PC-3 (cell line): ENCODE data around the gene LRRC28. TPM values are rescaled to one million over a fixed set of nuclear protein-coding genes. Genes with fewer than 3 reads are reported as not detected.

ENCODE experiments used
- ATAC-seq: fragments of 200-7000 bp; cut with Tn5 transposase; 2 replicates; pipeline ENCODE4 v1.9.1; 2020; ENCODE audit warnings: mild to moderate bottlenecking, moderate library complexity
- BruUV-seq: library from RNA; stranded (reverse); fragments of 400-500 nt; replicated peaks from 2 replicates; lab custom pipeline; 2021; lab: Mats Ljungman, UMichigan
- CTCF ChIA-PET: fragments of 300-600 bp; sonication (Branson Sonifier 250); formaldehyde crosslinking; loops from one replicate; lab custom pipeline; 2022; ENCODE audit warnings: antibody characterized with exemption; lab: Charles Lee
- POLR2A ChIA-PET: fragments of 300-600 bp; sonication (Branson Sonifier 250); formaldehyde crosslinking; loops from one replicate; lab custom pipeline; 2022; ENCODE audit warnings: antibody characterized with exemption; ENCODE audit not compliant: unreplicated experiment; lab: Charles Lee
- DNase-seq: peaks from one replicate; pipeline ENCODE4 v3.0.0-alpha.2; 2015
- H2AFZ ChIP-seq: fragments of 300-600 bp; sonication (generic); 2 replicates; pipeline ENCODE4 v1.6.0; 2016; ENCODE audit warnings: antibody characterized with exemption, low read length
- H3F3A ChIP-seq: fragments of 300-600 bp; sonication (generic); one replicate; pipeline ENCODE4 v1.6.0; 2017; ENCODE audit warnings: antibody characterized with exemption, low read length, control low read depth, mild to moderate bottlenecking; ENCODE audit not compliant: unreplicated experiment
- H3K27ac ChIP-seq: fragments of 300-600 bp; sonication (generic); 2 replicates; pipeline ENCODE4 v1.5.1; 2016; ENCODE audit warnings: mild to moderate bottlenecking, low read length
- H3K27me3 ChIP-seq: fragments of 300-600 bp; sonication (generic); 2 replicates; pipeline ENCODE4 v1.6.1; 2016; ENCODE audit warnings: low read length, mixed read lengths
- H3K36me3 ChIP-seq: fragments of 300-600 bp; sonication (generic); 2 replicates; pipeline ENCODE4 v1.6.1; 2016; ENCODE audit warnings: low read depth, mixed run types, low read length, mixed read lengths
- H3K4me1 ChIP-seq: fragments of 300-600 bp; sonication (generic); 2 replicates; pipeline ENCODE4 v1.5.1; 2016; ENCODE audit warnings: low read length; ENCODE audit not compliant: insufficient read depth
- H3K4me2 ChIP-seq: fragments of 300-600 bp; sonication (generic); 2 replicates; pipeline ENCODE4 v1.6.0; 2016; ENCODE audit warnings: low read length
- H3K4me3 ChIP-seq: fragments of 300-600 bp; sonication (generic); 2 replicates; pipeline ENCODE4 v1.5.1; 2016; ENCODE audit warnings: mild to moderate bottlenecking, low read length, mixed read lengths
- H3K79me2 ChIP-seq: fragments of 300-600 bp; sonication (generic); 2 replicates; pipeline ENCODE4 v1.6.1; 2017; ENCODE audit warnings: low read length, mixed read lengths
- H3K9ac ChIP-seq: fragments of 300-600 bp; sonication (generic); 2 replicates; pipeline ENCODE4 v1.6.0; 2016; ENCODE audit warnings: mild to moderate bottlenecking, low read length
- H3K9me2 ChIP-seq: fragments of 300-600 bp; sonication (generic); replicated peaks from 2 replicates; pipeline ENCODE4 v1.6.1; 2016; ENCODE audit warnings: mixed run types, low read length, mixed read lengths
- H3K9me3 ChIP-seq: fragments of 300-600 bp; sonication (generic); 2 replicates; pipeline ENCODE4 v1.6.1; 2016; ENCODE audit warnings: low read length, mixed read lengths
- H4K20me1 ChIP-seq: fragments of 300-600 bp; sonication (generic); 2 replicates; pipeline ENCODE4 v1.6.1; 2016; ENCODE audit warnings: low read length, mixed read lengths
- EZH2 ChIP-seq: fragments of 300-600 bp; sonication (generic); IDR thresholded peaks from one replicate; pipeline ENCODE4 v1.6.1; 2017; ENCODE audit warnings: antibody characterized with exemption, mild to moderate bottlenecking, low read length; ENCODE audit not compliant: unreplicated experiment
- EZH2phosphoT487 ChIP-seq: fragments of 300-600 bp; sonication (generic); IDR thresholded peaks from 2 replicates; pipeline ENCODE4 v1.6.1; 2018; ENCODE audit warnings: mild to moderate bottlenecking, antibody characterized with exemption, low read length, borderline replicate concordance
- intact Hi-C: fragments of 100-400 bp; cut with micrococcal nuclease; formaldehyde crosslinking; loops from 2 replicates; pipeline ENCODE4 v1.9.0; 2023
- total RNA-seq: library from RNA; depleted of rRNA; stranded (reverse); fragments of >200 nt; gene quantifications from 2 replicates; pipeline ENCODE4 v1.2.3, GENCODE V29; 2014
- TF ChIP-seq, protein P1 (sequence below): fragments of 300-600 bp; sonication (generic); conservative IDR thresholded peaks from 2 replicates; pipeline ENCODE4 v1.5.1; 2017; ENCODE audit warnings: antibody characterized with exemption, low read depth, mild to moderate bottlenecking, low read length

LRRC28 gene
- total RNA-seq, 1 experiment from 2014 or later = 10.6 TPM

DNA sequence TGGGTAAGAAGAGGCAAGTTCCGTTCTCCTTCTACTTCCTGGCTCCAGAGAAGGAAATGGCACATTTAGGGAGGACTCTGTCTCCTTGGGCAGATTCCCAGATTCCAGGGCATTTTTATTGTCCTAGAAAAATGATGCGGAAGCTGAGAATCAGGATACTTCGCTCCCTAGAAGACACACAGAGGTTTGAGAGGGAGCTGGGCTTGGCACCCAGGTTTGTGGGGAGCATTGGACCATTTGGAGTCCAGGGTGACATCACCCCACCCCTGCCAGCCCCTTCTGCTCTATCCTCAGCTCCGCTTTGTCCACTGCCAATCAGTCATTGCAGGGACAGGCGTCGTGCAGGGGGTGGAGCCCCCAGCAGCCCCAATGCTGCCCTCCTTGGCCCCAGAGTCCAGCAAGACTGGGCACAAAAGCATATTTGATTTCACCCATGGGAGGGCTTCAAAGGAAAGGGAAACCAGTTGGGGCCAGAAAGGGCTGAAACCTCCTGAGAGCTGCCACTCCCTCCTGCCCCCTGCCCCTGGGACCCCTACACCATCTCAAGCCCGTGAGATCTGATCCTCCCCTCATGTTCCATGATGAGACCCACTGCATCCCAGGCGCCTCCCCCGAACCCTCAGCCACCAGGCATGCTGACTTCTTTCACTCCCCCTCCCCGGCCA lies 184.7 kb downstream of the LRRC28 start:
- Histone ChIP-seq H3K9ac (no peak overlapping the region), H3K4me1 (peaks cover 26% of the 10 kb centered on the region), H3K36me3 (no peaks in the 10 kb centered on the region), H4K20me1 (no peaks in the 10 kb centered on the region), H3K4me2 (peak overlapping the region; percentile 79), H3K9me3 (no peaks in the 10 kb centered on the region), H3K27ac (peak overlapping the region; percentile 42), H3K4me3 (peak overlapping the region; percentile 45; the same call in 1 of the 2 replicates), H3K27me3 (no peaks in the 10 kb centered on the region), H3F3A (no peaks in the 10 kb centered on the region), H2AFZ (peak overlapping the region; percentile 77), H3K79me2 (no peaks in the 10 kb centered on the region), H3K9me2 (no peaks in the 10 kb centered on the region)
- DNase-seq (peak; percentile 17), ATAC-seq (peak; percentile 35)
- POLR2A ChIA-PET = no interaction called here
- CTCF ChIA-PET = no interaction called here
- TF ChIP-seq, protein P1, sequence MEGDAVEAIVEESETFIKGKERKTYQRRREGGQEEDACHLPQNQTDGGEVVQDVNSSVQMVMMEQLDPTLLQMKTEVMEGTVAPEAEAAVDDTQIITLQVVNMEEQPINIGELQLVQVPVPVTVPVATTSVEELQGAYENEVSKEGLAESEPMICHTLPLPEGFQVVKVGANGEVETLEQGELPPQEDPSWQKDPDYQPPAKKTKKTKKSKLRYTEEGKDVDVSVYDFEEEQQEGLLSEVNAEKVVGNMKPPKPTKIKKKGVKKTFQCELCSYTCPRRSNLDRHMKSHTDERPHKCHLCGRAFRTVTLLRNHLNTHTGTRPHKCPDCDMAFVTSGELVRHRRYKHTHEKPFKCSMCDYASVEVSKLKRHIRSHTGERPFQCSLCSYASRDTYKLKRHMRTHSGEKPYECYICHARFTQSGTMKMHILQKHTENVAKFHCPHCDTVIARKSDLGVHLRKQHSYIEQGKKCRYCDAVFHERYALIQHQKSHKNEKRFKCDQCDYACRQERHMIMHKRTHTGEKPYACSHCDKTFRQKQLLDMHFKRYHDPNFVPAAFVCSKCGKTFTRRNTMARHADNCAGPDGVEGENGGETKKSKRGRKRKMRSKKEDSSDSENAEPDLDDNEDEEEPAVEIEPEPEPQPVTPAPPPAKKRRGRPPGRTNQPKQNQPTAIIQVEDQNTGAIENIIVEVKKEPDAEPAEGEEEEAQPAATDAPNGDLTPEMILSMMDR = no peak
- TF ChIP-seq EZH2 = no peak
- no peak for TF ChIP-seq EZH2phosphoT487
- TSS peak; percentile 41 for BruUV-seq
- intact Hi-C loops = no loop called here

DNA sequence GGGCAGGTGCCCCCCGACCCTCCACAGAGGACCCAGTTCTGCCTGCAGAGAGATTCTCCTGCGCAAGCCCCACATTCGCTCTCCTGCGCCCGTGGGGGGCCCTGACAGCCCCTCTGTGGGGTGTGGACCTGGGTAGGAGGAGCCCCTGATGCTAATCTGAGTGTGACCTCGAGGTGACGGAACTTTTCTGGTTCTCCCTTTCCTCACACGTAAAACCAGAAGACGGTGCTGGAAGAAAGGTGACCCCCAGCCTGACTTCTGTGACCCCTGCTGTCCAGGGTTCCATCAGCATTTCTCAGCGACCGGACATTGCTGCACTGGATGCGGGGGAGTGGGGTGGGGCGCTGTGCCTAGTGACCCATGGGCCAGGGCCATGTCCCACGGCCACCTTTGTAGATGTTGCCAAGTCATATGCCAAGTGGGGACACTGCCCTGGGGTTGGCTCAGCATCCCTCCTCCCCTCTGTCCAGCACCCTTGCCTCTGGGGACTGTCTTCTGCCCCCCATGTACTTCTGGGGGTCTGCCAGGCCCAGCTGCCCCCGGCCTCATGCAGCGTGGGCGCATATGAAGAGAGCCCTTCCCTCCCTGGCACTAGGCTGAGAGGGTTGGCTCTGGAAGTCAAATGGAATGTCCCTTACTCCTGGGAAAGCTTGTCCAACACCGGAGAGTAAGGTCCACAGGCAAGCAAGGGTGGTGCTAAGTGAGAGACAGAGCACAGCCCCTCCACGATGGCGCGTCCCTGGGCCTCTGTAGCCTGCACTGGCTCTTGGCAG lies 185.4 kb downstream of the LRRC28 start:
- H4K20me1 ChIP-seq = no peaks in the 10 kb centered on the region
- ATAC-seq = no peak
- H3K36me3 ChIP-seq = no peaks in the 10 kb centered on the region
- no peaks in the 10 kb centered on the region for H3F3A ChIP-seq
- H3K4me2 ChIP-seq = no peak overlapping the region
- no peak overlapping the region for H3K4me3 ChIP-seq
- H3K27me3 ChIP-seq = no peaks in the 10 kb centered on the region
- TF ChIP-seq, protein P1 = no peak
- TF ChIP-seq EZH2phosphoT487 (no peak), EZH2 (no peak)
- no peak overlapping the region for H3K9ac ChIP-seq
- H3K27ac ChIP-seq = no peak overlapping the region
- H3K79me2 ChIP-seq = no peaks in the 10 kb centered on the region
- no peak overlapping the region for H2AFZ ChIP-seq
- no TSS peak for BruUV-seq
- intact Hi-C loops = no loop called here
- CTCF ChIA-PET = no interaction called here
- POLR2A ChIA-PET = no interaction called here
- peaks cover 27% of the 10 kb centered on the region for H3K4me1 ChIP-seq
- no peaks in the 10 kb centered on the region for H3K9me2 ChIP-seq
- no peaks in the 10 kb centered on the region for H3K9me3 ChIP-seq
- no peak for DNase-seq
